GM19240 (cell line): ENCODE data around the gene STAC.
"Not testable (repeated sequence)": the region's sequence is repeated elsewhere in the genome, so short reads cannot be mapped to it uniquely, and the experiment has no call there.

Source experiments
- DNase-seq: peaks from one replicate; pipeline ENCODE4 v3.0.0; 2011; ENCODE audit warnings: low spot score; ENCODE audit not compliant: insufficient read length

The STAC gene

DNA sequence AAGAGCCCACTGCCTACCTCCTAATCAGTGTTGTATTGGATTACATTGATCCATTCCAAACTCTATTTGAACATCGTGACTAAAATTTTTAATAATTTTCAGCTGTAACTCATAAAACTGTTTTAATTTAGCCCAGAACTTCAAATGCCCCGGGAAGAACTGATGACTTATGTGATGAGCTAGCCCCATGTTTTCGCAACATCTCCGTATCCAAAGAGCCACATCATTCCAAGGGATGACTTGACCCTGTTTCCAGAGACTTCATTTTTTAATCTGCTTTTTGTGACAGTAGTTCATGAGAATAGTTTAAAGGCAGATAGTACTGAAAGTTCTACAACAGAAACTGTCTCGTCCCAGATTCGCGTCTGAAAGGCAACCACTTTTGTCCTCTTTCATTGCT lies 97.4 kb downstream of the STAC start:
- DNase-seq = no peak

- no peak for DNase-seq
Observed at GRCh38 chr3:36480911-36481648, 100.8 kb downstream of the STAC start.

GRCh38 chr3:36482256-36482655 lies 102.0 kb downstream of the STAC start:
- no peak for DNase-seq

DNA sequence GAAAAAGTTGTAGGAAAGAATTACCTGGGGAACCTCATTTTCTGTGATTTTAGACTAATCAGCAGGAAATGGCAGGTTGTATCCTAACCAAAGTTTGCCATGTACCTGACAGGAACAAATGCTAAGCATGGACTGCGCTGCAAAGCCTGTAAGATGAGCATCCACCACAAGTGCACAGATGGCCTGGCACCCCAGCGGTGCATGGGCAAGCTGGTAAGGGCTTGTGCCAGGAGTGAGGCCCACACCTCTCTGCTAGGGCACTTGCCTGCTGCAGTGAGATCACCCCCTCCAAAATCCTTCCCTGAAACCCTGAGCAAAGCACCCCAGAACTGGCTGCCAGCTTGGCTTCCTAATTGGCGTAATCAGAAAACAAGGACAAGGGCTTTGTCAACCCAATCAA lies 102.6 kb downstream of the STAC start:
- DNase-seq = no peak

- DNase-seq = no peak
Observed at GRCh38 chr3:36483709-36484108, 103.4 kb downstream of the STAC start.

DNA sequence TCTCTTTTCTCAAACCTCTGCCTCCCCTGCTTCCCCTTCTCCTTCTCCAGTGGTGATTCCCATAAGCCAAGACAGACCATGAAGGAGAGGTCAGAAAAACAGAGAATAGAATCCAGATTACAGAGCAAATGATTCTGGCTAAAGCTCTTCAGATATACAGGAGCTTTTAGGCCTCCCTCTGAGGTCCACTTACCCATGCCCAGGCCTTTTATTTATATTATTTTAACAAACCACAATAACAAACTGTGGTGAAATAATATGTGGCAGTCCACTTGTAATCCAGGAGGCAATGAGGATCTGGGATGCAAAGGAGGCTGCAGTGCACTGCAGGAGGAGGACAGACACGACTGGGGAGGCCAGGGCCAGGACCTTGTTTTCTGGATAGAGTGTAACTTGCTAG lies 104.1 kb downstream of the STAC start:
- DNase-seq = no peak

- no peak for DNase-seq
Observed at GRCh38 chr3:36486009-36486795, 105.9 kb downstream of the STAC start.

GRCh38 chr3:36487616-36488015 lies 107.3 kb downstream of the STAC start:
- no peak for DNase-seq

- DNase-seq = no peak
Observed at GRCh38 chr3:36488077-36488789, 107.9 kb downstream of the STAC start.

GRCh38 chr3:36489101-36489500 lies 108.8 kb downstream of the STAC start:
- no peak for DNase-seq

DNA sequence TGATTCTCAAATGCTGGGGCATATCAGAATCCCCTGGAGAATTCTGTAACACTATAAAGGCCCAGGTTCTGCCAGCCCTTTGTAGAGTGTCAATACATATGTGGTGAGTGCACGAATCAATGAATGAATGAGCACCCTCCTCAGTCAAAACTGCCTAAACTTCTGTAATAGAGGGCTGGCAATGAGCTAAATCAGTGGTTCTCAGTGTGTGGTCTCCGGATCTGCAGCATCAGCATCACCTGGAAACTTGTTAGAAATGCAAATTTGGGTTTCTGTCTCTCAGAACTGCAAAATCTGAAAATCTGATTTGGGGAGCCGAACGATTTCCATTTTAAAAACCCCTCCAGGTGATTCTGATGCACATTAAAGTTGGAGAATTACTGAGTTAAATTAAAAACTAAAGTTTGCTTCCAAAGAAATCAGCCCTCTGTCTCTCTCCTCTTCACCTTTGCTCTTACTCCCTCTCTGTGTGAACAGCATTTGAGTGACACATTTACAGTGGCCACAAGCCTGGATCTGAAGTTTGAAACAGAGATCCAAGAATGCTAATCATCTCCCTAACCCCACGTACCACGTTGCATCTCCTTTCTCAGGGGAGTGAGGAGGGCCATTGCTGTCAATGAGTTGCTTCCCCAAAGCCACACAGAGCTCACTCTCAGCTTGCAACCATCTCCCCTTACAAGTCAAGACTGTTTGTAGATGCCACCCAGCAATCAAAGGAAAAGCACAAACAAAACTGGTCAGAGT lies 109.5 kb downstream of the STAC start:
- no peak for DNase-seq

DNA sequence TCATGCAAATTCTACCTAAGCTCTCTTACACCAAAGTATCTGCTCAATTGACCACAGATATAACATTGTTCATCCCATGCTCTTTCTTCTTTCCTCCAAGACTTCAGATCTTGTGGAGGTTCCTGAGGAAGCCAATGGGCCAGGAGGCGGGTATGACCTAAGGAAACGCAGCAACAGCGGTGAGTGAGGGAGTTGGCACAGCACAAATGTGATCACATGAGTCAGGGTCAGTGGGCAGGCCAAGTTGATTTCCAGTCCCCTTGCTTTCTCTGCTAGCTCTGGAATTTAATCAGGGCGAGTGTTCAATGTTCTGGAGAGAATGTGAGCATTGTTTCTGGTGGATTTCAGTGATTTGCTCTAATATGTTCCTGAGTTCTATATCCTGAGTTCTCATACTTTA lies 112.7 kb downstream of the STAC start:
- DNase-seq = no peak

- no peak for DNase-seq
Observed at GRCh38 chr3:36494461-36495109, 114.3 kb downstream of the STAC start.

DNA sequence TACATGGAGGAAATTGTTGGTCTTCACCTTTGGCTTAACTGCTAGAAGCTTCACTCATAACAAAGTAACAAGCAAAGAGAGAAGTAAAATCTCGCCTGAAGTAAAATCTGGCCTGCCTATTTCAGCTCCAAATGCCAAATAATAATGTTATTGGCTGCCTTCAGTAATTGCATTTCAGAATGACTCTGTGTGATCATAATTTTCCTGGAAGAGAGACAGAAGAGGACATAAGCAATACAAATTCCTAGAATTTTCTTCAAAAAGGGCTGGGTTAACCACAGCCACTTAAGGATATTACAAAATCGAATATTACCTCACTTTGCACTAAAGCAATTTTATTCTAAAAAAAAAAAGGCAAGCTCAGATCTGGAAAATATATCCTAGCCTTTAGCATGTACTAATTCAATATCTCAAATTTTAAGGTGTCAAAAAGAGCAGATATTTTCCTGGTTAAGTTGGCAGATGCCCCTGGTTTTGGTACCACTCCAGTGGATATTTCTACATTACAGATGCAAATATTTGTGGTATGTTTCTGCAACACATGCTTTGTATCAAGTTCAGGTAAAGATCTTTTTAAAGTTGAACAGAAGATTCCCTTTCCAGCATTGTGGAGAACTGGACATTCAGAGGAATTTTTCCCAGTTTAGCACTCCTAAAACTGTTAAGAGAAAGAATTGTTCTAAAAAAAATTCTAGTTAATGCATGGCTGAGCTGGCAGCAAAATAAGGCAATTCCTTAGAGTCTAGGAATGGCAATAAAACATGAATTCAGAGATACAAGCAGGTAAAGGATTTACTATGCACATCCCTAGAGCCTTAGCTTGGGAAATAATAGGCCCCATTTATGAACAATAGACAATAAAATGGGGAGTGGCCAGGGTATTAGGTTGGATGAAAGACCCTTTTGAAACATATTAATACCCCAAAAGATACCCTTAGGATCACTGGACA lies 116.7 kb downstream of the STAC start:
- no peak for DNase-seq

DNA sequence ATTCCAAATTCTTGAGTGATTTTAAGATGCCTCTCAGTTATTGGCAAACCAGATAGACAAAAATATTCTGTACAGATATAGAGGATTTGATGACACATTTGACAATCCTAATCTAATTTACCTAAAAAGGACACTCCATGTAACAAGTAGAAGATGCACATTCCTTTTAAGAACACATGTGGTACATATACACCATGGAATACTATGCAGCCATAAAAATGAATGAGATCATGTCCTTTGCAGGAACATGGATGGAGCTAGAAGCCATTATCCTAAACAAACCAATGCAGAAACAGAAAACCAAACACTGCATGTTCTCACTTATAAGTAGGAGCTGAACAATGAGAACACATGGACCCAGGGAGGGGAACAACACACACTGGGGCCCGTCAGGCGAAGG lies 119.7 kb downstream of the STAC start:
- not testable (repeated sequence) for DNase-seq

DNA sequence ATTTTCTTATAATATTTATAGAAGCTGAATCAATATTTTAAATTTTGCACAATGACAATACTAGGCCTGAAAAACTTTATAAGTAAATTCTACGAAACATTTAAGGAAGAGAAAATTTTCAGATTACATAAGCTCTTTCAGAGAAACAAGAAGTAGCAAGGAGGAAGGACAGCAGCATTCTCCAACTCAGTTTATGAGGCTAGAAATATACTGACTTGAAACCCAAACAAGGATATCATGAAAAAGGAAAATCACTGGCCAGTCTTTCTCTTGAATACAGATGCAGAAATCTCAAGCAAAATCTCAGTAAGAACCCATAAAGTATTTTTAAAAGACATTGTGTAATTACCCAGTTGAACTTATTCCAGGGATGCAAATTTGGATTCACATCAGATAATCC lies 121.3 kb downstream of the STAC start:
- DNase-seq = no peak

- DNase-seq = no peak
Observed at GRCh38 chr3:36505393-36505792, 125.1 kb downstream of the STAC start.

DNA sequence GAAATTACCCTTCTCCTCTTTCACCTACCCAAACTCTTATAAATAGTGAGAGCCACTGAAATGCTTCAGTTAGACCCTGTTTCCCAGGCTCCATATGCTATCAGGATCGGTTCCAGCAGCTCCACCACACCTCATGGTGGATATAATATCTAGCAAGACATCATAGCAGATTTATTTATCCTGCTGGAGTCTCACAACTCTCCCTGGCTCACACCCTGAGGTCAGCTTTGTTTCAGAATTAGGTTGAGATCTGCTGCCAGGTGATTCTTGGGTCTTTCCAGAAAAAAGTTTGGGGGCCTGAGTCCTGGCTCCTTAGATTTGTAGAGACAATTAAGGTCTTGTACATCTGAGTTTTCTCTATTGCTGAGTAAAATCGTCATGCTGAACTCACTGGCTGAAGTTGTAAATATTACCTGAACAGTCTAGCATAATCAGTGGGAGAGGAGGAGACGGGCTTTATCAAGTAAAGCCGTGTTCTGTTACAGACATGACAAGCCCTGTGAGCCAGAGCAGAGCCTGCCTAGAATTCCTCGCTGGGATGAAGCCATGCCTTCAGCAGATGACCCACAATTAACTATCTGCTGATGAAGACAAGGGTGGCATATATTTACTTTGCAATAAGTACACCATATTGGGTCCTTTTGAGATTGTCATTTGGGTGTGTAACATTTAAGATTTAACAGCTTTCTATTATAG lies 131.6 kb downstream of the STAC start:
- no peak for DNase-seq

- DNase-seq = no peak
Observed at GRCh38 chr3:36512555-36512954, 132.3 kb downstream of the STAC start.
